MG63 (cell line): ENCODE data around the gene RFX6. TPM values are rescaled to one million over a fixed set of nuclear protein-coding genes. Genes with fewer than 3 reads are reported as not detected.

ENCODE experiments used
- total RNA-seq: library from RNA; depleted of rRNA; stranded (reverse); fragments of >200 nt; shearing (Covaris generic); gene quantifications from 2 replicates; pipeline ENCODE4 v1.2.3, GENCODE V29; 2014; ENCODE audit warnings: low replicate concordance; rRNA removed

RFX6 gene
- total RNA-seq, 1 experiment from 2014 or later, result not detected

Other genes with a start within 250 kb of the RFX6 start
- 9.6 and 15.7 TPM in 2 replicates for gene ZUP1, start 208.5 kb upstream of the RFX6 start, total RNA-seq
- 2.8 and 9.5 TPM in 2 replicates for gene KPNA5, start 196.0 kb upstream of the RFX6 start, total RNA-seq
- gene FAM162B, start 111.5 kb upstream of the RFX6 start, total RNA-seq, result 0.26 TPM in 1 of 2 replicates, not detected in the other
- gene GPRC6A, start 48.2 kb upstream of the RFX6 start, total RNA-seq, result not detected in 2 replicates